ENCODE data around the gene TNFRSF21. TPM values are rescaled to one million over a fixed set of nuclear protein-coding genes. Genes with fewer than 3 reads are reported as not detected.

TNFRSF21 gene
- total RNA-seq, 1 donor from 2014 or later: 27.1 TPM

- H3K9me3 Mint-ChIP-seq (ENCODE audit: unreplicated experiment): no peaks in the 10 kb centered on the region
- peaks cover 20% of the 10 kb centered on the region for H3K4me1 Mint-ChIP-seq (ENCODE audit: low read depth, unreplicated experiment)
- H3K36me3 Mint-ChIP-seq (ENCODE audit: unreplicated experiment): no peaks in the 10 kb centered on the region
- no peaks in the 10 kb centered on the region for H3K27me3 Mint-ChIP-seq (ENCODE audit: unreplicated experiment)
- no peak overlapping the region for H3K4me3 Mint-ChIP-seq (ENCODE audit: unreplicated experiment)
- no peak for DNase-seq
- TF ChIP-seq CTCF (IDR thresholded peaks at IDR 0.05; ENCODE audit: partially characterized antibody, unreplicated experiment): no peak
- no peak overlapping the region for H3K27ac Mint-ChIP-seq (ENCODE audit: unreplicated experiment)
These were observed 58.3 kb downstream of the TNFRSF21 start for GRCh38 chr6:47251396-47251795.

- DNase-seq: no peak
- Mint-ChIP-seq H3K4me1 (ENCODE audit: low read depth, unreplicated experiment) (peaks cover 20% of the 10 kb centered on the region), H3K9me3 (ENCODE audit: unreplicated experiment) (no peaks in the 10 kb centered on the region), H3K4me3 (ENCODE audit: unreplicated experiment) (no peak overlapping the region), H3K27ac (ENCODE audit: unreplicated experiment) (no peak overlapping the region), H3K27me3 (ENCODE audit: unreplicated experiment) (no peaks in the 10 kb centered on the region), H3K36me3 (ENCODE audit: unreplicated experiment) (no peaks in the 10 kb centered on the region)
- TF ChIP-seq CTCF (IDR thresholded peaks at IDR 0.05; ENCODE audit: partially characterized antibody, unreplicated experiment): no peak
These were observed 59.4 kb downstream of the TNFRSF21 start for GRCh38 chr6:47250302-47250701.

GRCh38 chr6:47248446-47248845 lies 61.3 kb downstream of the TNFRSF21 start:
- no peak for TF ChIP-seq CTCF (IDR thresholded peaks at IDR 0.05; ENCODE audit: partially characterized antibody, unreplicated experiment)
- Mint-ChIP-seq H3K4me3 (ENCODE audit: unreplicated experiment) (no peak overlapping the region), H3K27me3 (ENCODE audit: unreplicated experiment) (no peaks in the 10 kb centered on the region), H3K9me3 (ENCODE audit: unreplicated experiment) (no peaks in the 10 kb centered on the region), H3K27ac (ENCODE audit: unreplicated experiment) (no peak overlapping the region), H3K4me1 (ENCODE audit: low read depth, unreplicated experiment) (peaks cover 25% of the 10 kb centered on the region), H3K36me3 (ENCODE audit: unreplicated experiment) (no peaks in the 10 kb centered on the region)
- DNase-seq: no peak

- peaks cover 29% of the 10 kb centered on the region for H3K4me1 Mint-ChIP-seq (ENCODE audit: low read depth, unreplicated experiment)
- H3K36me3 Mint-ChIP-seq (ENCODE audit: unreplicated experiment): no peaks in the 10 kb centered on the region
- no peaks in the 10 kb centered on the region for H3K27me3 Mint-ChIP-seq (ENCODE audit: unreplicated experiment)
- no peak for DNase-seq
- H3K9me3 Mint-ChIP-seq (ENCODE audit: unreplicated experiment): no peaks in the 10 kb centered on the region
- TF ChIP-seq CTCF (IDR thresholded peaks at IDR 0.05; ENCODE audit: partially characterized antibody, unreplicated experiment): no peak
- peak overlapping the region; percentile 1 for H3K27ac Mint-ChIP-seq (ENCODE audit: unreplicated experiment)
- H3K4me3 Mint-ChIP-seq (ENCODE audit: unreplicated experiment): no peak overlapping the region
These were observed 62.4 kb downstream of the TNFRSF21 start for GRCh38 chr6:47247227-47247797.

GRCh38 chr6:47246551-47246950 lies 63.2 kb downstream of the TNFRSF21 start:
- Mint-ChIP-seq H3K27me3 (ENCODE audit: unreplicated experiment) (no peaks in the 10 kb centered on the region), H3K4me1 (ENCODE audit: low read depth, unreplicated experiment) (peaks cover 37% of the 10 kb centered on the region), H3K27ac (ENCODE audit: unreplicated experiment) (no peak overlapping the region), H3K36me3 (ENCODE audit: unreplicated experiment) (no peaks in the 10 kb centered on the region), H3K9me3 (ENCODE audit: unreplicated experiment) (no peaks in the 10 kb centered on the region), H3K4me3 (ENCODE audit: unreplicated experiment) (no peak overlapping the region)
- no peak for DNase-seq
- no peak for TF ChIP-seq CTCF (IDR thresholded peaks at IDR 0.05; ENCODE audit: partially characterized antibody, unreplicated experiment)
